Ovary (tissue), 3 donors: ENCODE data around the gene PREB.

ENCODE experiments used
- EP300 ChIP-seq: sonication (generic); formaldehyde crosslinking; IDR thresholded peaks from one replicate; pipeline ENCODE4 v1.6.1; 2017; ENCODE audit warnings: antibody characterized with exemption
- TF ChIP-seq, protein P1 (sequence below), 3 donors: fragments of 450-650 bp in 2 of 3; fragments of 200-600 bp in 1 of 3; IDR thresholded peaks; one replicate each; pipeline versions ENCODE4 v1.5.1 to v1.8.0; 2016 to 2022; ENCODE audit warnings: antibody characterized with exemption in 3 of 3, mild to moderate bottlenecking in 1 of 3
- donor health status: DM: no; HTN: no; CAD: no.

DNA sequence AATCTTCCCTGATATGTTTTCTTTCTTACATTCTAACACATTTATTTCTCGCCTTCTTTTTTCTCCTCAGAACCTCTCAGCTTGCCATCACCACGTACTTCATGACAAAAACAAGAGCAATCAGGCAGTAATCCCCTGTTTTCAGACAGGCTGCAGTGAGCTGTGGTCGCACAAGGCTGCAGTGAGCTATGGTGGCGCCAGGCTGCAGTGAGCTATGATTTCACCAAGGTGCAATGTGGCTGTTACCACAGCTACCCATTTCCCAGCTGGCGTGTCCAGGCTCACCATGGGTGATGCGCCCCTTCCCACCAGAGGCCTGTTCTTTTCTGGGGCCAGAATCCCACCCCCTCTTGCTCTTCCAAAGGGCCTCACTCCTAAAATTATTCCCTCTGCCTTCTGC is 40.2 kb upstream of the PREB start:
- TF ChIP-seq, protein P1, sequence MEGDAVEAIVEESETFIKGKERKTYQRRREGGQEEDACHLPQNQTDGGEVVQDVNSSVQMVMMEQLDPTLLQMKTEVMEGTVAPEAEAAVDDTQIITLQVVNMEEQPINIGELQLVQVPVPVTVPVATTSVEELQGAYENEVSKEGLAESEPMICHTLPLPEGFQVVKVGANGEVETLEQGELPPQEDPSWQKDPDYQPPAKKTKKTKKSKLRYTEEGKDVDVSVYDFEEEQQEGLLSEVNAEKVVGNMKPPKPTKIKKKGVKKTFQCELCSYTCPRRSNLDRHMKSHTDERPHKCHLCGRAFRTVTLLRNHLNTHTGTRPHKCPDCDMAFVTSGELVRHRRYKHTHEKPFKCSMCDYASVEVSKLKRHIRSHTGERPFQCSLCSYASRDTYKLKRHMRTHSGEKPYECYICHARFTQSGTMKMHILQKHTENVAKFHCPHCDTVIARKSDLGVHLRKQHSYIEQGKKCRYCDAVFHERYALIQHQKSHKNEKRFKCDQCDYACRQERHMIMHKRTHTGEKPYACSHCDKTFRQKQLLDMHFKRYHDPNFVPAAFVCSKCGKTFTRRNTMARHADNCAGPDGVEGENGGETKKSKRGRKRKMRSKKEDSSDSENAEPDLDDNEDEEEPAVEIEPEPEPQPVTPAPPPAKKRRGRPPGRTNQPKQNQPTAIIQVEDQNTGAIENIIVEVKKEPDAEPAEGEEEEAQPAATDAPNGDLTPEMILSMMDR (IDR thresholded peaks at IDR 0.05) = no peak
- no peak for TF ChIP-seq EP300
